HUDEP-2 (cell line): ENCODE measurements around the gene GRK1.

Experiments used
- DNase-seq, 76 experiments: peaks; one replicate each; lab custom pipeline; 2025; ENCODE audit not compliant: unreplicated experiment in 76 of 76; lab: John Stamatoyannopoulos, UW

GRK1 gene

DNA sequence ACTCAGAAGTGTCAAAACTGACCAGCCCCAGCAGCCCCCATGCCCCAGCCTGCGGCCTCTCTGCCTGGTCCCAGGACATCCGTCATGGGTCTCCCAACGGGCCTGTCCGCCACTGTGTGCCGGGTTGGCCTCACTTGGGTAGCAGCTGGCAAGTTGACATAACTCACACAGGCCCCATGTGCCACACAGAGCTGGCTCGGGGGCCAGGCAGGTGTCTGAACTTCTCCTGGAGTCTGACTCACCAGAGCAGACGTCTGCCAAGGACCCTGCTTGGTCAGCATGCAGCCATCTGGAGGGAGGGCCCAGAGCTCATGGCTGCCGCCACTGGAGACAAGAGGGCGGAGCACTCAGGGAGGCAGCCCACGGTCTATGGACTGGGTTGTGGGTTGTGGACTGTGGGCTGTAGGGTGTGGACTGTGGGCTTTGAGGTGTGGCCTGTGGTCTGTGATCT lies 60.0 kb downstream of the GRK1 start:
- no peak for DNase-seq

- no peak for DNase-seq
Observed at GRCh38 chr13:113728571-113729054, 61.6 kb downstream of the GRK1 start.

GRCh38 chr13:113729187-113730019 lies 62.4 kb downstream of the GRK1 start:
- no peak for DNase-seq

DNA sequence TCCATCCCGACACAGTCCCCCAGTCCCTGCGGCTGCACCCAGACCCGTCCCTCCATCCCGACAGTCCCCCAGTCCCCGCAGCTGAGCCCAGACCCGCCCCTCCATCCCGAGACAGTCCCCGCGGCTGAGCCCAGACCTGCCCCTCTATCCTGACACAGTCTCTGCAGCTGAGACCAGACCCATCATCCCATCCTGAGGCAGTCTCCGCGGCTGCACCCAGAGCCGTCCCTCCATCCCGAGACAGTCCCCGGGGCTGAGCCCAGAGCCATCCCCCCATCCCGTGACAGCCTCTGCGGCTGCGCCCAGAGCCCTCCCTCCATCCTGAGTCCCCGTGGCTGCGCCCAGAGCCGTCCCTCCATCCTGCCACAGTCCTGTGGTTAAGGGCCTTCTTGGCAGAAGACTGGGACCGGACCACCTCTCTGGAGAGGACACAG lies 63.3 kb downstream of the GRK1 start:
- DNase-seq, result no peak

DNA sequence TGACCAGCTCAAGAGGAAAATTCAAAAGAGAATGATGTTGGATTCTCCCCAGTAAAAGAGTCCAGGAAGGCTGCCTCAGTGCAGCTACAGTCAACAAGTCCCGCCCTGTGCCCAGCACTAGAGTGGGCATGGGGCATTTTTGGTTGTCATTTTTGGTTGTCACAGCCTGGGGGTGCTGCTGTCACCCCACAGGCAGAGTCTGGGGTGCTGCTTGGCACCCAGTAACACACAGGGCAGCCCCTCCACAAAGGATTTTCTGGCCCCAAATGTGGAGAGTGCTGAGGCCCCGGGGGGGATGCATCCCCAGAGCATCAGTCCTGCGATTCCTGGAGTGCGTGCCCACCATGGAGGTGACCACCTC lies 63.8 kb downstream of the GRK1 start:
- DNase-seq, result no peak

DNA sequence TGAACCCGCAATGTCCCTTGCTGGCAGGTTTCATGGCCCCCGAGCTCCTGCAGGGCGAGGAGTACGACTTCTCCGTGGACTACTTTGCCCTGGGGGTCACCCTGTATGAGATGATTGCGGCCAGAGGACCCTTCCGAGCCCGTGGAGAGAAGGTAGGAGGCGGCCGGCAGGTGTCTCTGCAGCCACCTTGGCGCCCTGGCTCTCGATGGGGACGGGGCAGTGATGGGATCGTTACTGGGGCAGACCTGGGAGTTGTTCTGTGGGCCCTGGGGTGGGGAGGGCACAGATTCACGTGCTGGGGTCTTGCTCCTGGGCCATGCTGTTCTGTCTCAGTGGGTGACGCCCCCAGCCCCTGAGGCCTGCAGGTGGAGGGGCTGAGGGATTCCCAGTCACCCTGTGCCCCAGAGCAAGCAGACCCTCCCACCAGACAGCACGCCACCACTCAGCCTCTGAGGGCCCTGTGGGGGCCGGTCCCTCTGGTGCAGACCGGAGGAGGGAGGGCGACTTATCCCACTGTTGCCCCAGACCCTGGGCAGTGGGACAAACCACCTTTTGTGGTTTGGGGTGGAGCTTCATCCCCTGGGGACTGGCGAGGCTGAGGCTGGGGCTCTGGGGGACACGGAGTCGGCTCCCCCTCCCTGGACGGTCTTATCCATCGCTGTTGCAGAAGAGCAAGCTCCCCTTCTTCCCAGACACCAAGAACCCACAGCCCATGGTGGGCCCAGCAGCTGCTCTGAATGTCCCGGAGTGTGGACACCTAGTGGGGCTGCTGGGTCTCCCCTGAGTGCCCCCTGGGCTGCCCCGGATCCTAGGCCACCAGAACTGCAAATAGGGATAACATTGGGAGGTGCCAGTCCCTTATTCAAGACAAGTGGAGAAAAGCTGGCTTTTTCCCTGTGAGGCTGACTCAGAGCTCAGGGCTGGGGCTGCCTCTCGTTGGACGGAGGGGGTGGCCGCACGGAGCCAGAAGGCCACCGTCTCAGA lies 64.5 kb downstream of the GRK1 start:
- DNase-seq, result no peak

GRCh38 chr13:113732176-113732960 lies 65.3 kb downstream of the GRK1 start:
- no peak for DNase-seq

GRCh38 chr13:113732961-113733950 lies 66.2 kb downstream of the GRK1 start:
- no peak for DNase-seq

- no peak for DNase-seq
Observed at GRCh38 chr13:113734099-113734825, 67.2 kb downstream of the GRK1 start.

- no peak for DNase-seq
Observed at GRCh38 chr13:113734826-113735125, 67.8 kb downstream of the GRK1 start.

GRCh38 chr13:113735194-113735593 lies 68.2 kb downstream of the GRK1 start:
- DNase-seq, result no peak

- DNase-seq, result no peak
Observed at GRCh38 chr13:113735750-113736149, 68.7 kb downstream of the GRK1 start.

DNA sequence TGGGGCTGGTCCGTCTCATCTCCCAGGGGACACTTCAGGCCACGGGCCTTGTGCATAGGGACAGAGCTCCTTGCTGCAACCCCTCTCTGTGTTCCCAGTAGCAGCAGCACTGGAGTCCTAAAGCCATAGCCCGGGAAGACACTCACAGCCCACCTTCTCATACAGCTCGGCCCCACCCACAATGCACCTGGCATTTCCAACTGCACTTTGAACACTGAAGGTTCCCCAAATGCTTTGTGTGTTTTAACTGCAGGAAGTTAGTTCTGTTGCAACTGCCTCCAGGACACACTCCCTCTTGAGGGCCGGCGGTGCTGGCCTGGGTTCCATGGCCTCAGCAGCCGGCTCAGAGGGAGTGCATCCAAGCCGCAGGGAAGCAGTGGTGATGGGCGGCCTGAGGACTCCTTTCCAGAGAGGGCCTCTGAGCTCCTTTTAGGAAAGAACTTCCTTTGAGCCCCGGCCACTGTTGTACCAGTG lies 69.3 kb downstream of the GRK1 start:
- DNase-seq, result no peak

GRCh38 chr13:113737803-113738202 lies 70.8 kb downstream of the GRK1 start:
- DNase-seq, result no peak

DNA sequence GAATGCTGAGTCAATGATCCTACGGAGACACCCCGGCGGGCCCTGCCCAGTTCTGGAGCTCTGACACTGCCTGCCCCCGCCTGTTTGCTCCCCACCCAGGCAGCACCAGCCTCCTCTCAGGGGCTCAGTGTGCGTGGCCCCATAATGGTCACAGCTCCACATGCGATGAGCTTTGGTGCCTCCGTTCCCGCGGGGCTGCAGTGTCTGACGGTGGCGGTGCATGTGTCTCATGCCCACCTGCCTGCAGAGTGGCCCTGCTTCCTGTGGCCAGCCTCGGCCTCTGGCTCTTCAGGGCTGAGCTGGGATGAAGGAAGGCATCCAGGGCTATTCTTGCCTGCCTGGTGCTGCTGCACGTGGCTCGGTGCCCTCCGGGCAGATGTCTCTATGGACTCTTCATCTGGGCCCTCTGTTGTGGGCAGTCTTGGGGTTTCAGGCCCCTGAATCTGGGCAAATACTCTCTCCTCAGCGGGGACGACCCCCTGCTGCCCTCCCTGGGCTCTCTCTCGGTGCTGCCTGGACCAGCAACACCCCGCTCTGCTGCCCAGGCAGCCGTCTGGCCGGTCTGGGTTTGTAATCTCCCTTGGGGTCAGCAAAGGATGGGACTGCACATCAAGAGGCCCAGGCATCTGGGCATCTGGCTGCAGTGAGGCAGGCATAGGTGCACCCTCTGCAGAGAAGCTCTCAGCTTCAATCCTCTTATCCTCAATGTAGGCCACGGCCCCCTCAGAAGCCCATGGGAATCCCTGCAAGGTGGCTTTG lies 72.7 kb downstream of the GRK1 start:
- DNase-seq, result no peak

DNA sequence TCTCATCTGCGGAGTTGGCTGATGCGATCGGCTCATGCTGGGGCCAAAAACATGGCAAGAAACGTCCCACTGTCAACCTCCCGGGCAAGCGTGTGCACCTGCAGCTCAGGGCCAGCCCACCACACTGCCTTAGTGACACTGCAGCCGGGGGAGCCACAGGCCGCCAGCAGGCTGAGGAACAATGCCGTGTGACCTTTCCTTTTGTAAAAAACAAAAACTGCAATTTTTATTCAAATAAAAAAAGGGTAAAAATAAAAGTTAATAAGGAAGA lies 73.2 kb downstream of the GRK1 start:
- DNase-seq, result no peak

DNA sequence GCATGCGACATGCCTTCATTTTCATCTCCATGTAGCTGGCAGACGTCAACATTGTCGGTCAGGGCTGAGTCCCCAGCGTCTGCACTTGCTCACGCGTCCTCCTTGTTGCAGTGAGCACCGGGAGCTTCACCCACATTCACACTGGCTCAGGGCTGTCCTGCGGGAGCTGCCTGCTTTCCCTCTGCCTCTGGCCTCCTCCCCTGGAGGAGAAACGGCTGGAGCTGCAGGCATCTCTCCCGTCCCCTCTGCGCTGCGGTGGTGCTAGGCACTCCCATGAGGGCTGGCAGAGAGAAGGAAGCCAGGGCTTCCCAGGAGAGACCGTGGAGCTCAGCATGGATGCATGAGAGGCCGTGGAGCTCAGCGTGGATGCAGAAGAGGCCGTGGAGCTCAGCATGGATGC lies 73.6 kb downstream of the GRK1 start:
- DNase-seq, result no peak

DNA sequence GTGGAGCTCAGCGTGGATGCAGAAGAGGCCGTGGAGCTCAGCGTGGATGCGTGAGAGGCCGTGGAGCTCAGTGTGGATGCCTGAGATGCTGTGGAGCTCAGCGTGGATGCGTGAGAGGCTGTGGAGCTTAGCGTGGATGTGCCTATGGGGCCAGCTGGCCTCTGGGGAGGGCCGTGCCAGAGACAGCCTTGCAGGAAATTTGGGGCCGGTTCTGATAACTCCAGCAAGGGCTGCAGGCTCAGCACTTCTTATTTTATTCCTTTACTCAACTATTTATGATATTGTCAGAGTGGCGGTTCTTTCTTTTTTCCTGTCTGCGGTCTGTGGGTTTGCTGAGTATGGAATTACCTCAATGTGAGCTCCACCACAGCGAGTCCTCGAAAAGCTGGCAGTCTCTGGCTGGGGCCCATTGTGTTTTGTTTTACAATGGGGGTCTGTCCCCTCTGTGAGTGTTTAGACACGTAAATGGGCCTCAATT lies 74.2 kb downstream of the GRK1 start:
- no peak for DNase-seq
